Smooth muscle cell (in vitro differentiated cells): Measurements from ENCODE around the gene DTNBP1. TPM values are rescaled to one million over a fixed set of nuclear protein-coding genes. Genes with fewer than 3 reads are reported as not detected.

ENCODE experiments used
- DNase-seq: peaks from one replicate; lab custom pipeline; 2025; ENCODE audit not compliant: unreplicated experiment; lab: John Stamatoyannopoulos, UW
- H2AFZ ChIP-seq: fragments of 200-600 bp; sonication (generic); 2 replicates; pipeline ENCODE4 v1.6.0; 2016; ENCODE audit warnings: antibody characterized with exemption, low read depth, mild to moderate bottlenecking
- H3F3A ChIP-seq: fragments of 200-600 bp; sonication (generic); 2 replicates; pipeline ENCODE4 v1.6.0; 2017; ENCODE audit warnings: antibody characterized with exemption, low read depth
- H3K27ac ChIP-seq: fragments of 200-600 bp; sonication (generic); 2 replicates; pipeline ENCODE4 v1.5.1; 2016; ENCODE audit warnings: low read depth, mild to moderate bottlenecking
- H3K27me3 ChIP-seq: fragments of 200-600 bp; sonication (generic); 2 replicates; pipeline ENCODE4 v1.6.1; 2016; ENCODE audit warnings: low read depth, mild to moderate bottlenecking
- H3K36me3 ChIP-seq: fragments of 200-600 bp; sonication (generic); 2 replicates; pipeline ENCODE4 v1.5.1; 2016; ENCODE audit warnings: low read depth
- H3K4me1 ChIP-seq: fragments of 200-600 bp; sonication (generic); 2 replicates; pipeline ENCODE4 v1.5.1; 2016; ENCODE audit warnings: low read depth
- H3K4me2 ChIP-seq: fragments of 200-600 bp; sonication (generic); 2 replicates; pipeline ENCODE4 v1.6.0; 2016; ENCODE audit warnings: mild to moderate bottlenecking
- H3K4me3 ChIP-seq: fragments of 200-600 bp; sonication (generic); 2 replicates; pipeline ENCODE4 v1.5.1; 2016; ENCODE audit warnings: mild to moderate bottlenecking
- H3K79me2 ChIP-seq: fragments of 200-600 bp; sonication (generic); 2 replicates; pipeline ENCODE4 v1.6.0; 2016; ENCODE audit warnings: low read depth, mild to moderate bottlenecking
- H3K9ac ChIP-seq: fragments of 200-600 bp; sonication (generic); 2 replicates; pipeline ENCODE4 v1.6.0; 2016; ENCODE audit warnings: low read depth
- H3K9me3 ChIP-seq: fragments of 200-600 bp; sonication (generic); replicated peaks from 2 replicates; pipeline ENCODE4 v1.5.1; 2016; ENCODE audit warnings: low read depth
- H4K20me1 ChIP-seq: fragments of 200-600 bp; sonication (generic); 2 replicates; pipeline ENCODE4 v1.6.0; 2016; ENCODE audit warnings: low read depth
- WGBS: methylation state at CpG from one replicate; pipeline ENCODE4 v1.1.7; 2016; ENCODE audit warnings: low lambda C conversion rate; 5-methylcytosine and 5-hydroxymethylcytosine counted together
- polyA plus RNA-seq: library from polyadenylated mRNA; unstranded; fragments of >200 nt; fragmentation: Nextera tagmentation; extraction: Ambion mirVana; gene quantifications from 2 replicates; pipeline ENCODE4 v1.2.1, GENCODE V29; 2016
- total RNA-seq: library from RNA; depleted of rRNA; stranded (reverse); fragments of >200 nt; gene quantifications from 2 replicates; pipeline ENCODE4 v1.2.3, GENCODE V29; 2014
- TF ChIP-seq, protein P1 (sequence below): fragments of 200-600 bp; sonication (generic); IDR thresholded peaks from 2 replicates; pipeline ENCODE4 v1.5.1; 2017; ENCODE audit warnings: borderline replicate concordance, mild to moderate bottlenecking, antibody characterized with exemption; ENCODE audit not compliant: insufficient read depth, poor library complexity, severe bottlenecking

DTNBP1 gene
- total and polyA plus RNA-seq, 2 experiments from 2014 or later, result 11.9 to 24.2 TPM

DNA sequence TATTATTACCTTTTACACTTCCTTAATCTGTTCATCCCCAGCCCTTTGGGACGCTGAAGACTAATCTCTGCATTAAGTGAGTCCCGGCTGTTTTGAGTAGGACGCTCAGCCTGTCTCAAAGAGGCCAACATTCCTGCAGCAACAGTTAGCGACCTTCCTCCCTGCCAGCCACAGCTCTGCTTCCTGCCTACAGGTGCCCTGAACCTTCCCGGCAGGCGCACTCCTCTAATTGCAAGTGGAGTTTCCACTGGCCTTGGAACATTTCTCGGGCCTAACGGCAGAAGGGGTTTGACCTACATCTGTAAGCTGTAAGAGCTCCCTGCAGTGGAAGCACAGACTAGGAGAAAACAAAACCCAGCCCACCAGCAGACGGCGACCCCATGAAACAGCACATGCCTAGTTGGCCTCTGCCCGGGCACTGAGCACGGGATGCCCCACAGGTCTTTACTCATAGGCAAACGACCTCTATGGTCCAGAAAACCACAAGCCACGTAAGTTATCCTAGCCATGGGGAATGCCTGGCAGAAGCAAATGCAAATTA lies 137.9 kb downstream of the DTNBP1 start:
- no peaks in the 10 kb centered on the region for H3F3A ChIP-seq
- H3K4me3 ChIP-seq, result no peak overlapping the region
- TF ChIP-seq, protein P1, sequence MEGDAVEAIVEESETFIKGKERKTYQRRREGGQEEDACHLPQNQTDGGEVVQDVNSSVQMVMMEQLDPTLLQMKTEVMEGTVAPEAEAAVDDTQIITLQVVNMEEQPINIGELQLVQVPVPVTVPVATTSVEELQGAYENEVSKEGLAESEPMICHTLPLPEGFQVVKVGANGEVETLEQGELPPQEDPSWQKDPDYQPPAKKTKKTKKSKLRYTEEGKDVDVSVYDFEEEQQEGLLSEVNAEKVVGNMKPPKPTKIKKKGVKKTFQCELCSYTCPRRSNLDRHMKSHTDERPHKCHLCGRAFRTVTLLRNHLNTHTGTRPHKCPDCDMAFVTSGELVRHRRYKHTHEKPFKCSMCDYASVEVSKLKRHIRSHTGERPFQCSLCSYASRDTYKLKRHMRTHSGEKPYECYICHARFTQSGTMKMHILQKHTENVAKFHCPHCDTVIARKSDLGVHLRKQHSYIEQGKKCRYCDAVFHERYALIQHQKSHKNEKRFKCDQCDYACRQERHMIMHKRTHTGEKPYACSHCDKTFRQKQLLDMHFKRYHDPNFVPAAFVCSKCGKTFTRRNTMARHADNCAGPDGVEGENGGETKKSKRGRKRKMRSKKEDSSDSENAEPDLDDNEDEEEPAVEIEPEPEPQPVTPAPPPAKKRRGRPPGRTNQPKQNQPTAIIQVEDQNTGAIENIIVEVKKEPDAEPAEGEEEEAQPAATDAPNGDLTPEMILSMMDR, result no peak
- H3K27ac ChIP-seq, result no peak overlapping the region
- H4K20me1 ChIP-seq, result no peaks in the 10 kb centered on the region
- H2AFZ ChIP-seq, result no peak overlapping the region
- no peak overlapping the region for H3K9ac ChIP-seq
- no peaks in the 10 kb centered on the region for H3K27me3 ChIP-seq
- no peaks in the 10 kb centered on the region for H3K4me1 ChIP-seq
- no peak overlapping the region for H3K4me2 ChIP-seq
- DNase-seq, result no peak
- no peaks in the 10 kb centered on the region for H3K9me3 ChIP-seq
- H3K79me2 ChIP-seq, result no peaks in the 10 kb centered on the region
- WGBS, result 97% methylated on average over 14 of the region's 14 CpGs
- no peaks in the 10 kb centered on the region for H3K36me3 ChIP-seq

DNA sequence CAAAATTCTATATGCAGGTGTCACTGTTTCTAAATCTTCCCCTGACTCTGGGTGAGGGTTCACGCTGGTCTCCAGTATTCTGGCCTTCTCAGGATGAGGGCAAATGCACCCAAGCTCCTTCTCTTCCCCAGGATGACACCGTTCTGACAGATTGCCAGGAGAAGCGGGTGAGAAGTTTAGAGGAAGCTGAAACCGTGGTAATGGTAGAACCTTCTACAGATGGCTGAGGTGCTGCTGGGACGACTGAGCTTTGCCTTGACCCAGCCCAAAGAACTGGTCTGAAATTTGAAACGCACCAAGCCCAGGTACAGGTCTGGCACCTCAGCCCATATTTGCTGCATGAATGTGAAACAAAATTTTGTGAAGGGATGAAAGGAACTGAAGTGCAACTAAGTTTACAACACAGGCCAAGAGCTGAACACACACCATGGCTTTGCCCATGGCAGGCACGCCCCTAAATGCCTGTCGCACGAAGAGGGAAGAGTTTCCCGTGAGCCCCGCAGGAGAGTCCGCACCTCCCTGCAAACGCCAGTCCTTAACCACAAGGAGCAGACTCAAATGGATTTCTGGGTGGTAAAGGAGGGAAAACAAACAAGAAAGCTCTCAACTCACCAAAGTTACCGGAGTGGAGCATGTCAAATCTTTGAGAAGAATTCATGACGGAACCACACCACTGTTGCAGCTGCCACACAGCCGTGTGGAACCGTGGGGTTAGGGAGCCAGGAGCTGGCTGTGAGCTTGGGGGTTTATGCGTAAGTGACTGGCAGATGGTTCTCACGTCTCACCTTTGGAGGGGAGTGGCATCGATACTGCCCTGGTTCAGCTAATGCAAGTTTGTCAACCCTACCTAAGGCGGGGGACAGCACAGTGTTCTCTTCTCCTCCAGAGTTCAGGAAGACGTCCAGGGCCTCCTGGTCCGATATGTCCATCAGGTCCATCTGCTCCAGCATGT lies 138.9 kb downstream of the DTNBP1 start:
- no peaks in the 10 kb centered on the region for H3K27me3 ChIP-seq
- no peaks in the 10 kb centered on the region for H3K79me2 ChIP-seq
- no peak overlapping the region for H2AFZ ChIP-seq
- H3K36me3 ChIP-seq, result no peaks in the 10 kb centered on the region
- H3K4me1 ChIP-seq, result no peaks in the 10 kb centered on the region
- peaks cover 1% of the 10 kb centered on the region for H4K20me1 ChIP-seq
- H3K9ac ChIP-seq, result no peak overlapping the region
- no peaks in the 10 kb centered on the region for H3F3A ChIP-seq
- H3K27ac ChIP-seq, result no peak overlapping the region
- TF ChIP-seq, protein P1, result no peak
- no peak for DNase-seq
- WGBS, result 96% methylated on average over 23 of the region's 23 CpGs
- no peaks in the 10 kb centered on the region for H3K9me3 ChIP-seq
- no peak overlapping the region for H3K4me3 ChIP-seq
- no peak overlapping the region for H3K4me2 ChIP-seq

DNA sequence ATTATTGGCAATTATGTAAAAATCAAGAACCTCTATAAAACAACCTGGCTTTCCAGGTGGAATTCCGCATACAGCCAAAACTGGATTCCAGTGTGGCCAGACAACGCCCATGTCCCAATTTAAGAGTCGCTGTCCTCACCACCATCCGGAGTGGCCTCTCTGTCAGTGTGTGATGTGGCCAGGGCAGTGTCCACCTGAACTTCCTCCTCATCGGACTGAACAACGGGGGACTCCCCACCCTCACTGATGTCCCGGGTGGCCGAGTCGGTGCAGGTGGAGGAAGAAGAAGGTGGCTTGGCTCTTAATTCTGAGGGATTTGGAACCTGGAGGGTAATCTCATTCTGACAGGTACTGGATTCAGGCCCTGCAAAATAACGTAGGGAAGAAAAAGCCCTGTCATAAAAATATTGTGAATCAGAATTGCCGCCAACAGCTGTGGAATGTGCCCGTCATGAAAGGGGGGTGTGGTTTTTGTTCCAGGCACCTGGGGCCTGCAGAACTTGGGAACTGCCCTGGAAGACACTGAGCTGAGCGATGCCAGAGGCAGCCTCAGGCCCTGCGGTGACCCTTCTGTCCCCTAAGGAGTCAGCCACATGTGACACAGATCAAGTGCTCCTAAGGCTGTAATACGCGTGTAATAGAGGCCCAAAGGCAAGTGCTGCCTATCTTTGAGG lies 139.8 kb downstream of the DTNBP1 start:
- peaks cover 4% of the 10 kb centered on the region for H4K20me1 ChIP-seq
- WGBS, result 96% methylated on average over 16 of the region's 16 CpGs
- no peak overlapping the region for H3K27ac ChIP-seq
- no peaks in the 10 kb centered on the region for H3K4me1 ChIP-seq
- H3F3A ChIP-seq, result no peaks in the 10 kb centered on the region
- no peak overlapping the region for H2AFZ ChIP-seq
- H3K36me3 ChIP-seq, result no peaks in the 10 kb centered on the region
- H3K27me3 ChIP-seq, result no peaks in the 10 kb centered on the region
- H3K9ac ChIP-seq, result no peak overlapping the region
- H3K9me3 ChIP-seq, result no peaks in the 10 kb centered on the region
- H3K79me2 ChIP-seq, result no peaks in the 10 kb centered on the region
- H3K4me2 ChIP-seq, result no peak overlapping the region
- TF ChIP-seq, protein P1, result no peak
- no peak overlapping the region for H3K4me3 ChIP-seq
- DNase-seq, result no peak
